HCT116 (cell line): ENCODE data around the gene HIVEP2. TPM values are rescaled to one million over a fixed set of nuclear protein-coding genes. Genes with fewer than 3 reads are reported as not detected.

Experiments used
- ATAC-seq: fragments of 200-7000 bp; cut with Tn5 transposase; 2 replicates; pipeline ENCODE4 v1.9.1; 2020; ENCODE audit warnings: mild to moderate bottlenecking, moderate library complexity
- BruUV-seq: library from RNA; stranded (reverse); fragments of 400-500 nt; replicated peaks from 2 replicates; lab custom pipeline; 2021; lab: Mats Ljungman, UMichigan
- CTCF ChIA-PET: fragments of 300-600 bp; sonication (Branson Sonifier 250); formaldehyde crosslinking; loops from one replicate; lab custom pipeline; 2021; ENCODE audit warnings: antibody characterized with exemption; lab: Charles Lee
- POLR2A ChIA-PET: fragments of 300-600, 350-600 bp; sonication (Branson Sonifier 250); formaldehyde crosslinking; loops from one replicate; lab custom pipeline; 2021; ENCODE audit warnings: antibody characterized with exemption; lab: Charles Lee
- RAD21 ChIA-PET, 2 experiments: fragments of 300-600 bp; sonication (Branson Sonifier 250); formaldehyde crosslinking; loops; one replicate each; lab custom pipeline; 2023; ENCODE audit warnings: low total read pairs in 2 of 2; ENCODE audit not compliant: uncharacterized antibody in 2 of 2, unreplicated experiment in 2 of 2, low non-redundant PET in 1 of 2; lab: Charles Lee
- DNase-seq: peaks from one replicate; pipeline ENCODE4 v3.0.0-alpha.2; 2010; ENCODE audit warnings: low read depth, low spot score
- H2AFZ ChIP-seq: fragments of 200-600 bp; shearing (Covaris generic), sonication (generic); 2 replicates; pipeline ENCODE4 v1.6.1; 2017; ENCODE audit warnings: low read depth, mixed run types, mixed read lengths, antibody characterized with exemption, low read length; ENCODE audit not compliant: poor library complexity, severe bottlenecking
- H3K27ac ChIP-seq: 2 replicates; pipeline ENCODE4 v1.5.1; 2012; ENCODE audit warnings: low read depth, low read length
- H3K27me3 ChIP-seq: fragments of 200-600 bp; sonication (generic); 2 replicates; pipeline ENCODE4 v1.6.1; 2016; ENCODE audit warnings: mixed run types, low read length, mixed read lengths; ENCODE audit not compliant: insufficient read depth
- H3K36me3 ChIP-seq, 2 experiments: fragments of 200-500 bp in 1 of 2; fragments of 200-600 bp in 1 of 2; sonication (Bioruptor generic) in 1 of 2; sonication (generic) in 1 of 2; 2 replicates each; pipeline versions ENCODE4 v1.5.1 to v1.6.1; 2014 to 2016; ENCODE audit warnings: low read length in 2 of 2, inconsistent platforms in 1 of 2, mixed read lengths in 1 of 2, mixed run types in 1 of 2; ENCODE audit not compliant: insufficient read depth in 2 of 2, control insufficient read depth in 1 of 2
- H3K4me1 ChIP-seq, 2 experiments: fragments of 200-600 bp in 1 of 2; sonication (generic) in 1 of 2; 2 replicates each; pipeline versions ENCODE4 v1.5.1 to v1.6.1; 2012 to 2017; ENCODE audit warnings: low read length in 2 of 2, inconsistent platforms in 1 of 2, mild to moderate bottlenecking in 1 of 2, mixed read lengths in 1 of 2, mixed run types in 1 of 2, moderate library complexity in 1 of 2; ENCODE audit not compliant: insufficient read depth in 2 of 2, control insufficient read depth in 1 of 2
- H3K4me2 ChIP-seq: fragments of 200-600 bp; sonication (generic); 2 replicates; pipeline ENCODE4 v1.6.1; 2017; ENCODE audit warnings: mixed run types, low read length, mixed read lengths
- H3K4me3 ChIP-seq, 2 experiments: fragments of 200-600 bp in 1 of 2; sonication (generic) in 1 of 2; replicated peaks in 1 of 2; 2 replicates each; pipeline ENCODE4 v1.5.1; 2011 to 2016; ENCODE audit warnings: low read length in 2 of 2, control low read depth in 1 of 2, low read depth in 1 of 2, mild to moderate bottlenecking in 1 of 2, mixed read lengths in 1 of 2, mixed run types in 1 of 2
- H3K79me2 ChIP-seq: fragments of 200-600 bp; sonication (generic); 2 replicates; pipeline ENCODE4 v1.6.1; 2017; ENCODE audit warnings: mild to moderate bottlenecking, mixed run types, low read length, moderate library complexity, mixed read lengths; ENCODE audit not compliant: insufficient read depth
- H3K9ac ChIP-seq: fragments of 200-600 bp; sonication (generic); 2 replicates; pipeline ENCODE4 v1.6.1; 2016; ENCODE audit warnings: low read length, mixed read lengths
- H3K9me2 ChIP-seq: fragments of 200-600 bp; sonication (generic), shearing (Covaris generic); 2 replicates; pipeline ENCODE4 v1.6.1; 2017; ENCODE audit warnings: mixed run types, mild to moderate bottlenecking, moderate library complexity; ENCODE audit not compliant: insufficient read depth
- H3K9me3 ChIP-seq, 2 experiments: fragments of 200-500 bp in 1 of 2; fragments of 200-600 bp in 1 of 2; sonication (Bioruptor generic) in 1 of 2; sonication (generic) in 1 of 2; 2 replicates each; pipeline ENCODE4 v1.6.1; 2014 to 2017; ENCODE audit warnings: low read length in 2 of 2, mixed read lengths in 2 of 2, inconsistent platforms in 1 of 2, low read depth in 1 of 2, mild to moderate bottlenecking in 1 of 2, mixed run types in 1 of 2, moderate library complexity in 1 of 2; ENCODE audit not compliant: control insufficient read depth in 1 of 2, insufficient read depth in 1 of 2
- H4K20me1 ChIP-seq: fragments of 200-600 bp; sonication (generic), shearing (Covaris generic); 2 replicates; pipeline ENCODE4 v1.6.1; 2017; ENCODE audit warnings: mixed run types, mild to moderate bottlenecking, moderate library complexity; ENCODE audit not compliant: insufficient read depth
- EGR1 ChIP-seq: IDR thresholded peaks from 2 replicates; pipeline ENCODE4 v1.6.1; 2012; ENCODE audit warnings: low read depth
- ELF1 ChIP-seq: IDR thresholded peaks from 2 replicates; pipeline ENCODE4 v1.6.1; 2012; ENCODE audit warnings: low read depth, borderline replicate concordance
- EZH2phosphoT487 ChIP-seq: fragments of 200-600 bp; IDR thresholded peaks from 2 replicates; pipeline ENCODE4 v1.6.1; 2018; ENCODE audit warnings: antibody characterized with exemption, borderline replicate concordance
- FOSL1 ChIP-seq: IDR thresholded peaks from 2 replicates; pipeline ENCODE4 v1.6.1; 2012; ENCODE audit warnings: low read depth
- POLR2AphosphoS5 ChIP-seq: IDR thresholded peaks from 2 replicates; pipeline ENCODE4 v1.6.1; 2011; ENCODE audit warnings: mild to moderate bottlenecking, low read depth, low read length, moderate library complexity
- SIN3A ChIP-seq: IDR thresholded peaks from 2 replicates; pipeline ENCODE4 v1.6.1; 2012; ENCODE audit warnings: low read depth
- ZFX ChIP-seq: fragments of 450-650 bp; IDR thresholded peaks from 2 replicates; pipeline ENCODE4 v1.6.1; 2017
- intact Hi-C: fragments of 100-400 bp; cut with micrococcal nuclease; formaldehyde crosslinking; loops from 2 replicates; pipeline ENCODE4 v1.10.0; 2022
- total RNA-seq: library from RNA; stranded (reverse); gene quantifications from one replicate; pipeline ENCODE4 v1.2.1, GENCODE V29; 2021; ENCODE audit not compliant: unreplicated experiment
- TF ChIP-seq, protein P1 (sequence below): IDR thresholded peaks from 2 replicates; pipeline ENCODE4 v1.6.1; 2012

Gene HIVEP2
- total RNA-seq, 1 experiment from 2014 or later: 8.1 TPM

GRCh38 chr6:142845624-142846458 lies 99.1 kb downstream of the HIVEP2 start (continued):
- TF ChIP-seq EZH2phosphoT487: no peak
- TF ChIP-seq, protein P1, sequence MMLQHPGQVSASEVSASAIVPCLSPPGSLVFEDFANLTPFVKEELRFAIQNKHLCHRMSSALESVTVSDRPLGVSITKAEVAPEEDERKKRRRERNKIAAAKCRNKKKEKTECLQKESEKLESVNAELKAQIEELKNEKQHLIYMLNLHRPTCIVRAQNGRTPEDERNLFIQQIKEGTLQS: no peak
- no peak for TF ChIP-seq ELF1
- no peak for TF ChIP-seq SIN3A

GRCh38 chr6:142845143-142845571 lies 99.8 kb downstream of the HIVEP2 start:
- H3K79me2 ChIP-seq: no peaks in the 10 kb centered on the region
- no peak for TF ChIP-seq EGR1
- no peak for TF ChIP-seq POLR2AphosphoS5
- TF ChIP-seq FOSL1: peak; percentile 17; the same call in 1 of the 2 replicates
- TF ChIP-seq, protein P1: no peak
- no peak for TF ChIP-seq ZFX
- TF ChIP-seq ELF1: no peak
- H3K27ac ChIP-seq: peak overlapping the region; percentile 28; the same call in 1 of the 2 replicates
- ChIA-PET POLR2A (no interaction called here), CTCF (interaction anchor here (1.6 kb wide), 1 partner anchor 98 kb away, joined by 3 read pairs; no protein-coding TSS in a partner anchor), RAD21 (no interaction called here)
- intact Hi-C loops: no loop called here
- no peaks in the 10 kb centered on the region for H3K27me3 ChIP-seq
- peak overlapping the region; percentile 26 to 58 for H3K4me3 ChIP-seq
- peak overlapping the region; percentile 94 for H3K4me2 ChIP-seq
- BruUV-seq: no TSS peak
- no peak overlapping the region for H2AFZ ChIP-seq
- no peaks in the 10 kb centered on the region for H3K36me3 ChIP-seq
- H3K4me1 ChIP-seq: peaks cover 23 to 49% of the 10 kb centered on the region in 2 experiments
- no peaks in the 10 kb centered on the region for H3K9me3 ChIP-seq
- no peaks in the 10 kb centered on the region for H3K9me2 ChIP-seq
- H4K20me1 ChIP-seq: no peaks in the 10 kb centered on the region
- ATAC-seq (no peak), DNase-seq (no peak)
- H3K9ac ChIP-seq: peak overlapping the region; percentile 47
